ENCODE results near the gene KCNIP1.

DNA sequence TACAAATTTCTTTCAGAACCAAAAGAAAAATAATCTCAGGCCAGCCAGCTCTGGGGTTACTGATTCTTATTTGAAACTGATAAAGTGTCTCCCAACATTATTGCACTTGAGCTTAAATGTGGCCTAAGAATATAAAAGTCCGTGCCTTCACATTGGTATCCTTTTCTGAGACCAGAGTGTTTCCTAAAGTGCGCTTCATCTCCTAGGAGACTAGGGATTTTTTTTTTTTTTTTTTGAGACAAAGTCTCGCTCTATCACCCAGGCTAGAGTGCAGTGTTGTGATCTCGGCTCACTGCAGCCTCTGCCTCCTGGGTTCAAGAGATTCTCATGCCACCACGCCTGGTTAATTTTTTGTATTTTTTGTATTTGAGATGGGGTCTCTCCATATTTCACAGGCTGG lies 23.6 kb upstream of the KCNIP1 start:
- TF ChIP-seq POLR2A (IDR thresholded peaks at IDR 0.05) (no peak), EP300 (IDR thresholded peaks at IDR 0.05) (no peak)
- TF ChIP-seq, protein P1, sequence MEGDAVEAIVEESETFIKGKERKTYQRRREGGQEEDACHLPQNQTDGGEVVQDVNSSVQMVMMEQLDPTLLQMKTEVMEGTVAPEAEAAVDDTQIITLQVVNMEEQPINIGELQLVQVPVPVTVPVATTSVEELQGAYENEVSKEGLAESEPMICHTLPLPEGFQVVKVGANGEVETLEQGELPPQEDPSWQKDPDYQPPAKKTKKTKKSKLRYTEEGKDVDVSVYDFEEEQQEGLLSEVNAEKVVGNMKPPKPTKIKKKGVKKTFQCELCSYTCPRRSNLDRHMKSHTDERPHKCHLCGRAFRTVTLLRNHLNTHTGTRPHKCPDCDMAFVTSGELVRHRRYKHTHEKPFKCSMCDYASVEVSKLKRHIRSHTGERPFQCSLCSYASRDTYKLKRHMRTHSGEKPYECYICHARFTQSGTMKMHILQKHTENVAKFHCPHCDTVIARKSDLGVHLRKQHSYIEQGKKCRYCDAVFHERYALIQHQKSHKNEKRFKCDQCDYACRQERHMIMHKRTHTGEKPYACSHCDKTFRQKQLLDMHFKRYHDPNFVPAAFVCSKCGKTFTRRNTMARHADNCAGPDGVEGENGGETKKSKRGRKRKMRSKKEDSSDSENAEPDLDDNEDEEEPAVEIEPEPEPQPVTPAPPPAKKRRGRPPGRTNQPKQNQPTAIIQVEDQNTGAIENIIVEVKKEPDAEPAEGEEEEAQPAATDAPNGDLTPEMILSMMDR (IDR thresholded peaks at IDR 0.05) = no peak

All from tibial nerve (tissue), 4 donors.